GM12878 (cell line): ENCODE measurements around the gene FOXK1. TPM values are rescaled to one million over a fixed set of nuclear protein-coding genes. Genes with fewer than 3 reads are reported as not detected.

Experiments used
- ATAC-seq: fragments of 200-7000 bp; cut with Tn5 transposase; 3 replicates; pipeline ENCODE4 v1.9.1; 2020; ENCODE audit warnings: mild to moderate bottlenecking, moderate library complexity
- BruUV-seq: library from RNA; stranded (reverse); fragments of 400-500 nt; replicated peaks from 2 replicates; lab custom pipeline; 2021; lab: Mats Ljungman, UMichigan
- CTCF ChIA-PET: fragments of 300-600 bp; sonication (Branson Sonifier 250); formaldehyde crosslinking; extraction: SDS; loops from one replicate; lab custom pipeline; 2021; ENCODE audit warnings: inconsistent platforms; lab: Yijun Ruan, JAX
- POLR2A ChIA-PET: fragments of 350-600 bp; formaldehyde crosslinking; extraction: SDS; loops from one replicate; lab custom pipeline; 2021; ENCODE audit warnings: inconsistent platforms; lab: Charles Lee
- RAD21 ChIA-PET: fragments of 300-600 bp; sonication (Branson Sonifier 250); formaldehyde crosslinking; loops from one replicate; lab custom pipeline; 2023; ENCODE audit warnings: antibody characterized with exemption; ENCODE audit not compliant: unreplicated experiment; lab: Charles Lee
- SMC1A ChIA-PET: fragments of 300-600 bp; sonication (Branson Sonifier 250); formaldehyde crosslinking; loops from one replicate; lab custom pipeline; 2023; ENCODE audit not compliant: unreplicated experiment, uncharacterized antibody; lab: Charles Lee
- DNase-seq: peaks from one replicate; pipeline ENCODE4 v3.0.0-alpha.2; 2011; ENCODE audit warnings: low read depth, low spot score
- FAIRE-seq: peaks from 3 replicates; lab custom pipeline; 2011; peaks lifted over from hg19 to GRCh38; lab: Jason Lieb, UNC
- H2AFZ ChIP-seq: 2 replicates; pipeline ENCODE4 v1.6.0; 2011; ENCODE audit warnings: low read depth, low read length, control low read depth; ENCODE audit not compliant: control insufficient read depth
- H3K27ac ChIP-seq: 2 replicates; pipeline ENCODE4 v1.5.1; 2011; ENCODE audit warnings: control low read depth; ENCODE audit not compliant: control insufficient read depth, insufficient read depth
- H3K27me3 ChIP-seq, 2 experiments: replicated peaks in 1 of 2; 2 replicates each; pipeline versions ENCODE4 v1.6.0 to v1.6.1; 2011; ENCODE audit warnings: low read length in 1 of 2; ENCODE audit not compliant: control insufficient read depth in 2 of 2, insufficient read depth in 2 of 2
- H3K36me3 ChIP-seq, 2 experiments: 2 replicates each; pipeline ENCODE4 v1.5.1; 2011; ENCODE audit warnings: low read length in 1 of 2; ENCODE audit not compliant: control insufficient read depth in 2 of 2, insufficient read depth in 2 of 2
- H3K4me1 ChIP-seq: 2 replicates; pipeline ENCODE4 v1.6.1; 2011; ENCODE audit warnings: mild to moderate bottlenecking, low read length, moderate library complexity, mixed read lengths; ENCODE audit not compliant: control insufficient read depth, insufficient read depth
- H3K4me2 ChIP-seq: 2 replicates; pipeline ENCODE4 v1.6.0; 2011; ENCODE audit warnings: control low read depth; ENCODE audit not compliant: control insufficient read depth, insufficient read depth
- H3K4me3 ChIP-seq: fragments of 200-600 bp; sonication (generic); 2 replicates; pipeline ENCODE4 v1.5.1; 2016
- H3K79me2 ChIP-seq: 2 replicates; pipeline ENCODE4 v1.6.0; 2011; ENCODE audit warnings: low read length; ENCODE audit not compliant: control insufficient read depth, insufficient read depth
- H3K9ac ChIP-seq: 2 replicates; pipeline ENCODE4 v1.8.0; 2011; ENCODE audit warnings: low read length, control low read depth, mixed read lengths; ENCODE audit not compliant: control insufficient read depth, insufficient read depth
- H3K9me3 ChIP-seq: replicated peaks from 3 replicates; pipeline ENCODE4 v1.5.1; 2011; ENCODE audit warnings: mild to moderate bottlenecking, low read length; ENCODE audit not compliant: control insufficient read depth, insufficient read depth
- H4K20me1 ChIP-seq: 2 replicates; pipeline ENCODE4 v1.6.0; 2011; ENCODE audit not compliant: control insufficient read depth, insufficient read depth
- BRCA1 ChIP-seq: IDR thresholded peaks from 2 replicates; pipeline ENCODE4 v1.6.1; 2011; ENCODE audit warnings: low read depth, low read length, improper control_type of control experiment
- E2F4 ChIP-seq: IDR thresholded peaks from 2 replicates; pipeline ENCODE4 v1.6.1; 2012; ENCODE audit warnings: low read depth, low read length, improper control_type of control experiment
- EP300 ChIP-seq, 2 experiments: fragments of 150-350 bp in 1 of 2; IDR thresholded peaks; 2 replicates each; pipeline ENCODE4 v1.6.1; 2011 to 2012; ENCODE audit warnings: low read depth in 2 of 2, low read length in 2 of 2, borderline replicate concordance in 1 of 2, improper control_type of control experiment in 1 of 2, inconsistent platforms in 1 of 2; ENCODE audit not compliant: control insufficient read depth in 1 of 2
- GATAD2B ChIP-seq: fragments of 450-650 bp; conservative IDR thresholded peaks from 2 replicates; pipeline ENCODE4 v1.6.1; 2017; ENCODE audit warnings: low read depth, mild to moderate bottlenecking, moderate library complexity
- JUNB ChIP-seq: IDR thresholded peaks from 2 replicates; pipeline ENCODE4 v1.6.1; 2016; ENCODE audit warnings: antibody characterized with exemption, mild to moderate bottlenecking
- MEF2A ChIP-seq: IDR thresholded peaks from 2 replicates; pipeline ENCODE4 v1.6.1; 2011; ENCODE audit warnings: low read depth, mild to moderate bottlenecking, low read length, moderate library complexity; ENCODE audit not compliant: insufficient read depth
- MTA2 ChIP-seq: fragments of 450-650 bp; IDR thresholded peaks from 2 replicates; pipeline ENCODE4 v1.6.1; 2016; ENCODE audit warnings: low read depth, mild to moderate bottlenecking, moderate library complexity
- MTA3 ChIP-seq: IDR thresholded peaks from 2 replicates; pipeline ENCODE4 v1.6.1; 2012; ENCODE audit warnings: low read length, inconsistent platforms, borderline replicate concordance
- NR2F1 ChIP-seq: fragments of 450-650 bp; conservative IDR thresholded peaks from 2 replicates; pipeline ENCODE4 v1.6.1; 2017; ENCODE audit warnings: mild to moderate bottlenecking
- SUZ12 ChIP-seq: fragments of 200-600 bp; sonication (generic); IDR thresholded peaks from one replicate; pipeline ENCODE4 v1.6.1; 2018; ENCODE audit warnings: antibody characterized with exemption, mild to moderate bottlenecking; ENCODE audit not compliant: unreplicated experiment
- TBL1XR1 ChIP-seq: IDR thresholded peaks from 2 replicates; pipeline ENCODE4 v1.6.1; 2012; ENCODE audit warnings: low read depth, low read length, improper control_type of control experiment
- WGBS: methylation state at CpG from one replicate; pipeline ENCODE4 v1.1.6; 2016; ENCODE audit warnings: low lambda C conversion rate; ENCODE audit not compliant: insufficient replicate concordance, insufficient coverage; ENCODE audit errors: missing lambda C conversion rate; 5-methylcytosine and 5-hydroxymethylcytosine counted together
- in situ Hi-C: fragments of 300-500 bp; cut with MboI; formaldehyde crosslinking; loops from 9 replicates; pipeline ENCODE4 v1.14.3; 2018; ENCODE audit warnings: mixed read lengths
- intact Hi-C: fragments of 100-400 bp; cut with micrococcal nuclease; formaldehyde crosslinking; loops from one replicate; pipeline ENCODE4 v1.14.2; 2022; ENCODE audit not compliant: unreplicated experiment
- polyA plus RNA-seq, 11 experiments: library from polyadenylated mRNA; depleted of rRNA in 4 of 11; unstranded in 6 of 11; stranded (reverse) in 5 of 11; fragments of >200 nt; fragmentation: Nextera tagmentation in 4 of 11; fragmentation: Illumina TruSeq in 1 of 11; extraction: Ambion mirVana in 4 of 11; extraction: Trizol in 1 of 11; gene quantifications; 1 replicate in 1 of 11; 2 replicates in 10 of 11; pipeline versions ENCODE4 v1.2.1 to v1.2.3, GENCODE V29; 2011 to 2016; ENCODE audit warnings: inconsistent platforms in 2 of 11, missing spikeins in 2 of 11, low read depth in 1 of 11
- total RNA-seq, 4 experiments: library from RNA; depleted of rRNA in 3 of 4; stranded (reverse); fragments of >200 nt in 3 of 4; fragmentation: Illumina TruSeq in 1 of 4; extraction: Trizol in 1 of 4; gene quantifications; 2 replicates each; pipeline versions ENCODE4 v1.2.1 to v1.2.3, GENCODE V29; 2013 to 2021
- TF ChIP-seq, protein P1 (sequence below): fragments of 450-650 bp; IDR thresholded peaks from 2 replicates; pipeline ENCODE4 v1.6.1; 2014; ENCODE audit warnings: mild to moderate bottlenecking
- TF ChIP-seq, protein P2 (sequence below): IDR thresholded peaks from 2 replicates; pipeline ENCODE4 v1.6.1; 2011; ENCODE audit warnings: low read depth, low read length, improper control_type of control experiment, borderline replicate concordance

FOXK1 gene
- total and polyA plus RNA-seq, 10 of the 15 experiments (the other 5 are each of a cell fraction or from before 2014, with no cell fraction given) = 0.24 to 31.8 (median 4.5) TPM

DNA sequence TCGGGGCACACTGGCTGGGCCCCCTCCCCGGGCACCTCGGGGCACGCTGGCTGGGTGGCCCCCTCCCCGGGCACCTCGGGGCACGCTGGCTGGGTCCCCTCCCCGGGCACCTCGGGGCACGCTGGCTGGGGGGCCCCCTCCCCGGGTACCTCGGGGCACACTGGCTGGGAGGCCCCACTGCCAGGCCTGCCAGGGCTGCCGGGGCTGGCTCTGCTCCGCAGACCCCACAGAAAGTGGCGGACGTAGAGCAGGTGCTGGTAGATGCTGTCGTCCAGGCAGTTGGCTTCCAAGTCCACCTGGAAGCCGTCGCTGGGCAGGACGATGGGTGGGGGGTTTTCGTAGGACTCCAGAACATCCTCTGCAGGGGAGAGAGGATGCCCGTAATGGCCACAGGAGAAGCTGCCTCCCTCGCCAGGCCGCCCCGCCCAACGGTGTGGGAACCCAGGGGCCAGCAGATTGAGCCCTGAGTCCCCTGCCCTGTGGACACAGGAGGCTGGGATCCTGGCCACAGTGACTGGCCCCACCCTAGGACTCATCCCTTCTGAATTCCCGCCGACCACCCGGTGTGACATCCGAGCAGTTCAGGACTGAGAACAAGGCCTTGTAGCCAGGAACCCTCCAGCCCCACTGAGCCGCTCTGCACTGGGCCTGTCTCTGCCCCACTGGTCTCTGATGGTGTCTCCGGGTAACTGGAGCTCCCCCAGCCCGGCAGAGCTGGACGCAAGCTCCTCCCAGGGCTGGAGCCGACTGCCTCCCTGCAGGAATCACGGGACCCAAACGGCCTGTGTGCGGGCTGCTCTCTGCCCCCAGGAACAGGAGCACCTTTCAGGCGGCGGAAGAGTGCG is 121.5 kb downstream of the FOXK1 start:
- Histone ChIP-seq H3K4me1 (no peaks in the 10 kb centered on the region), H2AFZ (no peak overlapping the region), H3K79me2 (no peaks in the 10 kb centered on the region), H3K4me2 (no peak overlapping the region), H3K9me3 (no peaks in the 10 kb centered on the region), H3K27me3 (no peaks in the 10 kb centered on the region), H3K9ac (no peak overlapping the region), H3K36me3 (no peaks in the 10 kb centered on the region), H4K20me1 (no peaks in the 10 kb centered on the region), H3K27ac (no peak overlapping the region), H3K4me3 (no peak overlapping the region)
- DNase-seq (no peak), FAIRE-seq (no peak), ATAC-seq (no peak)
- intact Hi-C loops = no loop called here
- POLR2A ChIA-PET = no interaction called here
- BruUV-seq = no TSS peak
- SMC1A ChIA-PET = no interaction called here
- WGBS = 72% methylated on average over 31 of the region's 41 CpGs
- RAD21 ChIA-PET = no interaction called here
- in situ Hi-C loops = no loop called here
- CTCF ChIA-PET = no interaction called here
- TF ChIP-seq, protein P1, sequence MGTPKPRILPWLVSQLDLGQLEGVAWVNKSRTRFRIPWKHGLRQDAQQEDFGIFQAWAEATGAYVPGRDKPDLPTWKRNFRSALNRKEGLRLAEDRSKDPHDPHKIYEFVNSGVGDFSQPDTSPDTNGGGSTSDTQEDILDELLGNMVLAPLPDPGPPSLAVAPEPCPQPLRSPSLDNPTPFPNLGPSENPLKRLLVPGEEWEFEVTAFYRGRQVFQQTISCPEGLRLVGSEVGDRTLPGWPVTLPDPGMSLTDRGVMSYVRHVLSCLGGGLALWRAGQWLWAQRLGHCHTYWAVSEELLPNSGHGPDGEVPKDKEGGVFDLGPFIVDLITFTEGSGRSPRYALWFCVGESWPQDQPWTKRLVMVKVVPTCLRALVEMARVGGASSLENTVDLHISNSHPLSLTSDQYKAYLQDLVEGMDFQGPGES = no peak
- TF ChIP-seq NR2F1 = no peak
- no peak for TF ChIP-seq E2F4
- TF ChIP-seq JUNB = no peak
- TF ChIP-seq, protein P2, sequence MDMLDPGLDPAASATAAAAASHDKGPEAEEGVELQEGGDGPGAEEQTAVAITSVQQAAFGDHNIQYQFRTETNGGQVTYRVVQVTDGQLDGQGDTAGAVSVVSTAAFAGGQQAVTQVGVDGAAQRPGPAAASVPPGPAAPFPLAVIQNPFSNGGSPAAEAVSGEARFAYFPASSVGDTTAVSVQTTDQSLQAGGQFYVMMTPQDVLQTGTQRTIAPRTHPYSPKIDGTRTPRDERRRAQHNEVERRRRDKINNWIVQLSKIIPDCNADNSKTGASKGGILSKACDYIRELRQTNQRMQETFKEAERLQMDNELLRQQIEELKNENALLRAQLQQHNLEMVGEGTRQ = no peak
- no peak for TF ChIP-seq BRCA1
- TF ChIP-seq MEF2A = no peak
- no peak for TF ChIP-seq SUZ12
- no peak for TF ChIP-seq MTA2
- no peak for TF ChIP-seq TBL1XR1
- TF ChIP-seq EP300 (IDR thresholded peaks at IDR 0.05; ENCODE audit: borderline replicate concordance in 1 of 2, control insufficient read depth in 1 of 2, low read depth in 2 of 2, low read length in 2 of 2) = no peak
- no peak for TF ChIP-seq MTA3
- TF ChIP-seq GATAD2B = no peak
